GM20431 (cell line): ENCODE results near the gene SMARCAL1.

Source experiments
- in situ Hi-C: fragments of 300-500 bp; cut with MseI, MboI; formaldehyde crosslinking; loops from one replicate; pipeline ENCODE4 v1.15.0; 2020; ENCODE audit warnings: low sequenced_read_pairs; ENCODE audit not compliant: unreplicated experiment

Gene SMARCAL1

DNA sequence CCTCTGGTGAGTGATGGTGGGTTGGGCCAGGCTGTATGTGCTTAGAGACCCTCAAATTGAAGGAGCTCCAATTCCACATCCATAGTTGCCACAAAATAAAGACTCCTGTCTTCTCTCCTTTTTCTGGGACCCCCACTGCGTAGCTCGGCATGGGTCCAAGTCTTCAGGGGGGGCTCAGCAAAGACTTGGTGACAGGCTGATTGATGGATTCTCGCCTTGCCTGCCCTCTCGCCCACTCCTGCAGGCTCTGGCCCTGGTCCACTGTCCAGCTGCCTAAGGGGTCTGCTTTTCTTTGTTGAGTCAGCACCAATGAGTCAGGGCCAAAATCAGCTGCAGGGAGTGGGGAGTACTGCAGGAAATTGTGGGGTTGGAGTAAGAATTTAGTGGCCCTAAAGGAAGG lies 107.8 kb downstream of the SMARCAL1 start:
- in situ Hi-C loops = no loop called here

DNA sequence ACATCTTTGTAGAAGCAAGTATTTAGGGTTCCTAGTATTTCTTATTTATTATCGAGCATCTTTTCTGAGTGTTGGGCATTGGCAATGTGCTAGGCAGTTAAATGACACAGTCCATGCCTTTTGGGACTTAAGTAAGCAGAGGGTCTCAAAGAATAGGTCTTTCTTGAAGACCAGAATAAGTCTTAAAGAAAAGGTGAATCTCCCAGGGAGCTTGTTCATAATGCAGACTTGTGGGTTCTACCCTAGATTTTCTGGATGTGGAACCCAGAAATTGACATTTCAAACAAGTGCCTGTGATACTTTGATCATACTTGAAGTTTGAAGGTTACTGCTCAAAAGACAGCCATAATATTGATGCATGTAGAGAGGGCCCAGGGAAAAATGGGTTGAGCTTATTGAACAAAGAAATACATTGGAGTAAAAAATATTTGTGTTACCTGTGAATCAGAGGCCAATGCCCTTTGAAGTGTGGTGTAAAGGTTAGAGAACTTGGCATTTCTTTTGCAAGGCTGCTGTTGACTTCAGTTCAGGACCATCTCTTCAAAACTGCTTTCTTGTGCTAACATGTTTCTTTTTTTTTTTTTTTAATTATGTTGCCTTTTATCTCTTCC lies 110.7 kb downstream of the SMARCAL1 start:
- in situ Hi-C loops = no loop called here

DNA sequence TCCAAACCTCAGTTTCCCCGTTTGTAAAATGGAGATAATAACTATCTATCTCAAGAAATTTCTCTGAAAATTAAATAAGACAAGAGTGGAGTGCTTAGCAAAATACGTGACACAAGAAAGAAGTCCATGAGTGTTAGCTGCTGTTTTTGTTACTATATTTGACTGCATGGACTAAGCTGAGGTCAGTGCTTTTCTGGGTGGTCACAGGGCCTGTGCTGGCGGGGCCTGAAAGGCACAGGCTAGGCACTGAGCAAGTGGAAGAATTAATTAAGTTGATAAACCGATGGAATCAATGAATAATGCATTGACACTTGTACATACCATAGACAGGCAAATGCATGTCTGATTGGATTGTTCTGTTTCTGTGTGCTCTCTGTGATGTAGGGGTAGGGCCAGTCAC lies 113.7 kb downstream of the SMARCAL1 start:
- in situ Hi-C loops = no loop called here

DNA sequence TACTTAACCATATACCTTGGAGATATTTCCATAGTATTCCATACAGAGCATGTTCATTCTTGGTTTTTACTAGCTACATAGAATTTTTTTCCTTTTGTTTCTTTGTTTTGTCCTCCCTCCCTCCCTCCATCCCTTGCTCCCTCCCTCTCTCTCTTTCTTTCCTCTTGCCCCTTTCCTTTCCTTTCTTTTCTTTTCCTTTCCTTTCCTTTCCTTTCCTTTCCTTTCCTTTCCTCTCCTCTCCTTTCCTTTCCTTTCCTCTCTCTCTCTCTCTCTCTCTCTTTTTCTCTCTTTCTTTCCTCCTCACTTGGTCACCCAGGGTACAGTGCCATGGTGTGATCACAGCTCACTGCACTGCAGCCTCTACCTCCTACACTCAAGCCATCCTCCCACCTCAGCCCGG lies 114.7 kb downstream of the SMARCAL1 start:
- in situ Hi-C loops = no loop called here

DNA sequence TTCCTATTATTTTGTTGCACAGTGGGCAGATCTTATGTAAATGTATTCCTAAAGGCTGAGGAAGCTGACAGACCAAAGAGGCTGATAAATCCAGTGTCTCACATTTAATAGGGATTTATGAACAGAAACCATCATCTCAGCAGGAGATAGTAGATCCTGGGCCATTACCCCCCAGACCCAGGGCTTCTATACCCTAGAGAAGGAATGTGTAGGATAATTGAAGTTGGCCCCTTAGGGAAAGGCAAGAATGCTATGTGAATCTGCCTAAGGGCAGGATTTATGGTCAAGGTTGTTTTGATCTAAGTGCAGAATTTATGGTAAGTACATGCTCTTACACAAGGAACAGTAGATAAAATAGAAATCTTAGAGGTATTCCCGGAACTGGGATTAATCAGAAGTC lies 115.3 kb downstream of the SMARCAL1 start:
- in situ Hi-C loops = no loop called here

DNA sequence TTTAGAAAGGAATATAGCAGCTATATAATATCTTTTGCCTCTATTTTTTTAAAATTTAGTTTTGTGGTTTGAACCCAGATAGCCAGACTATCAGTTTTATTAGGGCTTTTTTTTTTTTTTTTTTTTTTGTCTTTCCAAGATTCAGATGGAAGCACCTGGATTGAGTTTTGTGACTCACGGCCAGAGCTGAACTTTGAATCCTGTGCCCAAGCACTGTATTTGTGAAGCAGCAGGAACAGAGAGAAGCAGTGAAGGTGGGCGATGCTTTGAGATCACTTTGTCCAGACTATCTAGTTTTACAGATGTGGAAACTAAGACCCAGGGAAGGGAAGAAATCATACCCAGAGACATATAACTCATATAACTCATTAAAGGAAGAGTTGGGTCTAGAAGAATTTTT lies 120.3 kb downstream of the SMARCAL1 start:
- in situ Hi-C loops = no loop called here
